Measurements from ENCODE around the gene CSTPP1.

- TF ChIP-seq GATA2 (IDR thresholded peaks at IDR 0.05; ENCODE audit: insufficient read depth, insufficient read length, low read depth, low read length) (no peak), POLR2A (IDR thresholded peaks at IDR 0.05; ENCODE audit: low read depth, low read length) (no peak), EZH2 (IDR thresholded peaks at IDR 0.05; ENCODE audit: borderline replicate concordance, low read depth, low read length, severe bottlenecking) (no peak), POLR2AphosphoS5 (IDR thresholded peaks at IDR 0.05; ENCODE audit: insufficient read depth, low read depth, low read length) (no peak), FOS (IDR thresholded peaks at IDR 0.05; ENCODE audit: borderline replicate concordance, insufficient read depth, low read length) (no peak), MYC (IDR thresholded peaks at IDR 0.05; ENCODE audit: low read depth, low read length) (no peak)
- TF ChIP-seq, protein P1, sequence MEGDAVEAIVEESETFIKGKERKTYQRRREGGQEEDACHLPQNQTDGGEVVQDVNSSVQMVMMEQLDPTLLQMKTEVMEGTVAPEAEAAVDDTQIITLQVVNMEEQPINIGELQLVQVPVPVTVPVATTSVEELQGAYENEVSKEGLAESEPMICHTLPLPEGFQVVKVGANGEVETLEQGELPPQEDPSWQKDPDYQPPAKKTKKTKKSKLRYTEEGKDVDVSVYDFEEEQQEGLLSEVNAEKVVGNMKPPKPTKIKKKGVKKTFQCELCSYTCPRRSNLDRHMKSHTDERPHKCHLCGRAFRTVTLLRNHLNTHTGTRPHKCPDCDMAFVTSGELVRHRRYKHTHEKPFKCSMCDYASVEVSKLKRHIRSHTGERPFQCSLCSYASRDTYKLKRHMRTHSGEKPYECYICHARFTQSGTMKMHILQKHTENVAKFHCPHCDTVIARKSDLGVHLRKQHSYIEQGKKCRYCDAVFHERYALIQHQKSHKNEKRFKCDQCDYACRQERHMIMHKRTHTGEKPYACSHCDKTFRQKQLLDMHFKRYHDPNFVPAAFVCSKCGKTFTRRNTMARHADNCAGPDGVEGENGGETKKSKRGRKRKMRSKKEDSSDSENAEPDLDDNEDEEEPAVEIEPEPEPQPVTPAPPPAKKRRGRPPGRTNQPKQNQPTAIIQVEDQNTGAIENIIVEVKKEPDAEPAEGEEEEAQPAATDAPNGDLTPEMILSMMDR (IDR thresholded peaks at IDR 0.05; ENCODE audit: extremely low read depth in 1 of 2, insufficient read depth in 1 of 2, low read depth in 1 of 2, low read length in 2 of 2) = no peak
- TF ChIP-seq, protein P2, sequence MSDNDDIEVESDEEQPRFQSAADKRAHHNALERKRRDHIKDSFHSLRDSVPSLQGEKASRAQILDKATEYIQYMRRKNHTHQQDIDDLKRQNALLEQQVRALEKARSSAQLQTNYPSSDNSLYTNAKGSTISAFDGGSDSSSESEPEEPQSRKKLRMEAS (IDR thresholded peaks at IDR 0.05; ENCODE audit: insufficient read depth, insufficient read length) = no peak
Measured at GRCh38 chr11:47123094-47123493, 186.5 kb downstream of the CSTPP1 start.

All from endothelial cell of umbilical vein (primary cell).